ENCODE results near the gene FAM120A. TPM values are rescaled to one million over a fixed set of nuclear protein-coding genes. Genes with fewer than 3 reads are reported as not detected.
A peak's percentile ranks its signal among the peaks of the same experiment; 100 is the strongest.

Gene FAM120A
- total and polyA plus RNA-seq, 11 donors = 37.9 to 123 (median 113) TPM

DNA sequence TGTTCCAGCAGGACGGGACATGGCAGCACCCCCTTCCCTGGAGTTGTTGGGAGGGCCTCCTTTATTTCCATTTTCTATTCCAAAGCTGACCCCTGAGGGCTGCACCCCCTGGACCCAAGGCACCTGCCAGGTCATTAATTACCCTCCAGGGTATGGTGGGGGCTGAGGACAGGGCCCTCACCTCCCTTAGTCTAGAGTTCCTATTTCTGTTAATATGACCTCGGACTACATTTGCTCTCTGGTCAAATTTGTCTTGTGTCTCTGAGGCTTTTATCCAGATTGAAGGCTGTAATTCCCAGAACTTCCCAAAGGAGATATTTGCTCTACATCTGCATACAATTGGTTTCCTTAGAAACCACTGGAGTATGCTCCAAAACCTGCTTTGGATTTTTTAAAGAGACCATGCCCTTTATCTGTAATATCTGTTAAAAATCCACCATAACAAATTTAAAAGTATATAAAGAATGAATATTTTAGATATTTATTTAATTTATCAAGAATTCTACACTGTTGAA, 141.7 kb downstream of the FAM120A start:
- H3K27ac ChIP-seq = peak overlapping the region in 2 of 12 donors; percentile 28 to 32
- no peaks in the 10 kb centered on the region for H3K27me3 ChIP-seq
- intact Hi-C loops (cut with DNase I) = no loop called here
- peaks cover 0 to 74% (median 49%) of the 10 kb centered on the region in 12 donors for H3K4me1 ChIP-seq
- no peak for TF ChIP-seq POLR2A (IDR thresholded peaks at IDR 0.05)
- TF ChIP-seq, protein P1, sequence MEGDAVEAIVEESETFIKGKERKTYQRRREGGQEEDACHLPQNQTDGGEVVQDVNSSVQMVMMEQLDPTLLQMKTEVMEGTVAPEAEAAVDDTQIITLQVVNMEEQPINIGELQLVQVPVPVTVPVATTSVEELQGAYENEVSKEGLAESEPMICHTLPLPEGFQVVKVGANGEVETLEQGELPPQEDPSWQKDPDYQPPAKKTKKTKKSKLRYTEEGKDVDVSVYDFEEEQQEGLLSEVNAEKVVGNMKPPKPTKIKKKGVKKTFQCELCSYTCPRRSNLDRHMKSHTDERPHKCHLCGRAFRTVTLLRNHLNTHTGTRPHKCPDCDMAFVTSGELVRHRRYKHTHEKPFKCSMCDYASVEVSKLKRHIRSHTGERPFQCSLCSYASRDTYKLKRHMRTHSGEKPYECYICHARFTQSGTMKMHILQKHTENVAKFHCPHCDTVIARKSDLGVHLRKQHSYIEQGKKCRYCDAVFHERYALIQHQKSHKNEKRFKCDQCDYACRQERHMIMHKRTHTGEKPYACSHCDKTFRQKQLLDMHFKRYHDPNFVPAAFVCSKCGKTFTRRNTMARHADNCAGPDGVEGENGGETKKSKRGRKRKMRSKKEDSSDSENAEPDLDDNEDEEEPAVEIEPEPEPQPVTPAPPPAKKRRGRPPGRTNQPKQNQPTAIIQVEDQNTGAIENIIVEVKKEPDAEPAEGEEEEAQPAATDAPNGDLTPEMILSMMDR (IDR thresholded peaks at IDR 0.05) = no peak
- no peak overlapping the region for H3K4me3 ChIP-seq
- no peak for ATAC-seq
- no peaks in the 10 kb centered on the region for H3K36me3 ChIP-seq
- WGBS, 4 donors = 53 to 75% (median 67%) methylated on average over 2 of the region's 2 CpGs
- H3K9me3 ChIP-seq = no peaks in the 10 kb centered on the region
- no peak for DNase-seq

DNA sequence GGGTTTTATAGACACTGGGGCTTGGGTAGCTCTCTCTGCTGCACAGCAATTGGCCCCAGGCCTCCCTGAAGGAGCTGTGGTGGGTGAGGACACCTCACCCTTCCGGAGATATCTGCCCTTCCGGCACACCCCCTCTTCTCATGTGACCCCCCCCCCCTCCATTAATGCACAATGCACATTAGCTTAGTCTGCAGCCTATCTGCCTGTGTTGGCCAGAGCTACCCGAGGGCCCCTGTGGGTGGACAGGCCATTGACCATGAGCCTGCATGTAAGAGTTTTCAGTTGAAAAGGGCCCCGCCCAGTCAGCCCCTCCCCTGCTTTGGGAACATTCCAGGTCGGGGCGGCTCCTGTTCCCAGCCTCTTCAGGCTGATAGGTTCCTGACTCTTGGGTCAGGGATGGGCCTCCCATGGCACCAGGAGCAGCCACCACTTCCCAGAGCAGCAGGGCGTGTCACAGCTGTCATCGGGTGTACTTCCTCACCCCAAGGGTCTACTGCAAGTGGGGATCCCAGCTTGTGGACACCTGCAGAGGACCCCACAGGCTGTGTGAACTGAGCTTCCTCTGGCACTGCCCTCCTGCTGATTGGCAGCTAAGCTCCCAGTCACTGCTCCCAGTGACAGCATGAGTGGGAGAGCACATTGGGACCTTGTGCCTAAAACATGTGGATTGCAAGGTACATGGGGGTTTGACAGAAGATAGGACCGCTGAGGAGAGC, 142.7 kb downstream of the FAM120A start:
- peak in 1 of 5 donors; percentile 65 for DNase-seq
- no peaks in the 10 kb centered on the region for H3K9me3 ChIP-seq
- H3K4me3 ChIP-seq = no peak overlapping the region
- WGBS, 4 donors = 43 to 59% (median 47%) methylated on average over 5 to 9 of the region's 9 CpGs
- no peaks in the 10 kb centered on the region for H3K36me3 ChIP-seq
- H3K27ac ChIP-seq = peak overlapping the region in 3 of 12 donors; percentile 8 to 66 (median 25)
- peaks cover 0 to 74% (median 46%) of the 10 kb centered on the region in 12 donors for H3K4me1 ChIP-seq
- no peak for TF ChIP-seq POLR2A (IDR thresholded peaks at IDR 0.05)
- TF ChIP-seq, protein P1 (IDR thresholded peaks at IDR 0.05) = no peak
- intact Hi-C loops (cut with DNase I) = no loop called here
- peak in 3 of 4 donors; percentile 2 to 37 (median 21) for ATAC-seq
- H3K27me3 ChIP-seq = no peaks in the 10 kb centered on the region

DNA sequence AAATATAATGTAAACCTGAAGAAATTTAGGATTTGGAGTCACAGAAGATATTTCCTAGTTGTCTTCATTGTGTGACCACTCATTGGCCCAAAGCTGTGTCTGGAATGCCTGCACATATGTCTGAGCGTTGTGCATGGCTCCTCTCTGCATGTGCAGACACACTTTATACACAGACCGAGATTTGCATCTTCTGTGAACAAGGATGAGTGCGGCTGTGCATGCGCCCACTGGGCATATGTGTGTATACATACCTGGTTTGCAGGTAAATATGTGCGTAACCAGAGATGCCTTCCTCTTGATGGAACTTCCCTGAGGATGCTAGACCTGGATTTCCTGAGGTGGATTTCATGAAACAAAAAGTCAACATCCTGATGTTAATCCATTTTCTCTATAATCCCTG, 144.0 kb downstream of the FAM120A start:
- DNase-seq = no peak
- H3K4me1 ChIP-seq = peaks cover 0 to 71% (median 47%) of the 10 kb centered on the region in 12 donors
- intact Hi-C loops (cut with DNase I) = no loop called here

DNA sequence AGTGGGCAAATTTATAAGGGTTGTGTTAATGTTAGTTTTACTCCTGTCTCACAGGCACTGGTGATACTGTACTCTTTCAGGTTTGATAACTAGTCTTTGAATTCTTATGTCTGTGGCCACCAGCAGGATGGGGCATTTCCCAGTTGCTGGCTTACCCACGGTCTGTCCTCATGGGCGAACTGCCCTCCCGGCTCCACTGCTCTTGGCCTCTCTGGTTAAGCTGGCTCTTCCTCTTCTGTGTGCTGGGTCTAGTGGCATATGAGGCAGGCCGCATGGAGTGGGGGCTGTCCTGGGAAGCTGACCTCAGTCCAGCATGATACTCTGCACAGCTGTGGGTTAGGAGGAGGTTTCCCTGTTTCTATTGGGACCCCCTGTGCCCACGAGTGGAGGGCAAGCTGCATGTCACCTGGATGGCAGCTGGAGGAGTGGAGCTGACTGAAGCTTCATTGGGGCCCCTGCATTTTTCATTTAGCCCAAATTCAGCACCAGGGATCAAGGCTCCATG, 144.4 kb downstream of the FAM120A start:
- no peak overlapping the region for H3K27ac ChIP-seq
- ATAC-seq (no peak), DNase-seq (no peak)
- H3K4me1 ChIP-seq = peaks cover 0 to 71% (median 48%) of the 10 kb centered on the region in 12 donors
- intact Hi-C loops (cut with DNase I) = no loop called here
- no peaks in the 10 kb centered on the region for H3K27me3 ChIP-seq
- 69 to 88% (median 84%) methylated on average over 5 of the region's 5 CpGs for WGBS, 4 donors
- no peaks in the 10 kb centered on the region for H3K36me3 ChIP-seq
- TF ChIP-seq POLR2A (IDR thresholded peaks at IDR 0.05) = no peak
- TF ChIP-seq, protein P1 (IDR thresholded peaks at IDR 0.05) = no peak
- no peaks in the 10 kb centered on the region for H3K9me3 ChIP-seq
- H3K4me3 ChIP-seq = no peak overlapping the region

More for the DNA sequence above, 144.0 kb downstream of the FAM120A start:
- Histone ChIP-seq H3K27me3 (no peaks in the 10 kb centered on the region), H3K9me3 (no peaks in the 10 kb centered on the region), H3K36me3 (no peaks in the 10 kb centered on the region), H3K4me3 (no peak overlapping the region), H3K27ac (no peak overlapping the region)
- ATAC-seq = no peak
- TF ChIP-seq, protein P1 (IDR thresholded peaks at IDR 0.05) = no peak
- TF ChIP-seq POLR2A (IDR thresholded peaks at IDR 0.05) = no peak
- 92 to 96% (median 95%) methylated on average over 5 of the region's 5 CpGs for WGBS, 4 donors
